Gastroesophageal sphincter (tissue), 3 donors: Measurements from ENCODE around the gene DNAJC4.

Source experiments
- EP300 ChIP-seq: sonication (generic); formaldehyde crosslinking; IDR thresholded peaks from one replicate; pipeline ENCODE4 v1.6.1; 2017; ENCODE audit warnings: antibody characterized with exemption, mild to moderate bottlenecking
- POLR2A ChIP-seq, 2 donors: fragments of 450-650 bp; IDR thresholded peaks; one replicate each; pipeline ENCODE4 v1.6.1; 2017; ENCODE audit warnings: antibody characterized with exemption in 2 of 2, mild to moderate bottlenecking in 2 of 2, moderate library complexity in 1 of 2
- POLR2AphosphoS5 ChIP-seq: sonication (generic); formaldehyde crosslinking; IDR thresholded peaks from one replicate; pipeline ENCODE4 v1.6.1; 2017; ENCODE audit warnings: antibody characterized with exemption
- TF ChIP-seq, protein P1 (sequence below), 4 experiments: fragments of 200-600 bp in 2 of 4; fragments of 450-650 bp in 2 of 4; sonication (generic) in 1 of 4; IDR thresholded peaks; one replicate each; pipeline ENCODE4 v1.5.1; 2017 to 2019; ENCODE audit warnings: antibody characterized with exemption in 4 of 4, mild to moderate bottlenecking in 2 of 4, moderate library complexity in 2 of 4

DNA sequence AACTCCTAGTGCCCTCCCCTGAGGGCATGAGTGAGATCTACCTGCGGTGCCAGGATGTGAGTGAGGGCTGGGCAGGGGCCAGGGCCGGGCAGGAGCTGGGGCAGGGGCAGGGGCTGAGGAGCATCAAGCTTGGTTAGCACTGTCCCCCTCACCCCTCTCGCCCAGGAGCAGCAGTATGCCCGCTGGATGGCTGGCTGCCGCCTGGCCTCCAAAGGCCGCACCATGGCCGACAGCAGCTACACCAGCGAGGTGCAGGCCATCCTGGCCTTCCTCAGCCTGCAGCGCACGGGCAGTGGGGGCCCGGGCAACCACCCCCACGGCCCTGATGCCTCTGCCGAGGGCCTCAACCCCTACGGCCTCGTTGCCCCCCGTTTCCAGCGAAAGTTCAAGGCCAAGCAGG, 10.1 kb upstream of the DNAJC4 start:
- TF ChIP-seq, protein P1, sequence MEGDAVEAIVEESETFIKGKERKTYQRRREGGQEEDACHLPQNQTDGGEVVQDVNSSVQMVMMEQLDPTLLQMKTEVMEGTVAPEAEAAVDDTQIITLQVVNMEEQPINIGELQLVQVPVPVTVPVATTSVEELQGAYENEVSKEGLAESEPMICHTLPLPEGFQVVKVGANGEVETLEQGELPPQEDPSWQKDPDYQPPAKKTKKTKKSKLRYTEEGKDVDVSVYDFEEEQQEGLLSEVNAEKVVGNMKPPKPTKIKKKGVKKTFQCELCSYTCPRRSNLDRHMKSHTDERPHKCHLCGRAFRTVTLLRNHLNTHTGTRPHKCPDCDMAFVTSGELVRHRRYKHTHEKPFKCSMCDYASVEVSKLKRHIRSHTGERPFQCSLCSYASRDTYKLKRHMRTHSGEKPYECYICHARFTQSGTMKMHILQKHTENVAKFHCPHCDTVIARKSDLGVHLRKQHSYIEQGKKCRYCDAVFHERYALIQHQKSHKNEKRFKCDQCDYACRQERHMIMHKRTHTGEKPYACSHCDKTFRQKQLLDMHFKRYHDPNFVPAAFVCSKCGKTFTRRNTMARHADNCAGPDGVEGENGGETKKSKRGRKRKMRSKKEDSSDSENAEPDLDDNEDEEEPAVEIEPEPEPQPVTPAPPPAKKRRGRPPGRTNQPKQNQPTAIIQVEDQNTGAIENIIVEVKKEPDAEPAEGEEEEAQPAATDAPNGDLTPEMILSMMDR (IDR thresholded peaks at IDR 0.05) = no peak
- no peak for TF ChIP-seq POLR2A (IDR thresholded peaks at IDR 0.05)
- no peak for TF ChIP-seq EP300
- no peak for TF ChIP-seq POLR2AphosphoS5
